DMS79 treated with DMSO at 0.1 percent for 48 hours (cell line): ENCODE measurements around the gene ATF7IP2.

ENCODE experiments used
- DNase-seq: peaks from one replicate; lab custom pipeline; 2025; lab: John Stamatoyannopoulos, UW

ATF7IP2 gene

DNA sequence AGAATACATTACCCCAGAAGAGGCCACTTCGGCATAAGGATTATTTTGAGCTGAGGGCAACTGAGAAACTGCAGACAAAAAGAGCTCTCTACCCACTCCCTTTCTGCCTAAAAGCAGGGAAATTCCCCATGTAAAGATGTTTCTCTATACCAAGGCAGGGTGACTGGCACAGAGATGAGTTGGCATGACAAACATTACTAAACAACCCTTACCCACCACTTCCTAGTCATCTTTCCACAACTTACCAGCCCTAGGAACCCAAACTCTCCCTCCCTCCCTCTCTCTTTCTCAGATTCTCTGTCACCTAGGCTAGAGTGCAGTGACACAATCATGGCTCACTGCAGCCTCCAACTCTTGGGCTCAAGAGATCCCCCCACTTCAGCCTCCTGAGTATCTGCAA, 126.0 kb downstream of the ATF7IP2 start:
- DNase-seq = no peak

GRCh38 chr16:10514369-10515055, 128.7 kb downstream of the ATF7IP2 start:
- DNase-seq = peak; percentile 48

- no peak for DNase-seq
These were observed 132.0 kb downstream of the ATF7IP2 start for GRCh38 chr16:10517868-10518267.

DNA sequence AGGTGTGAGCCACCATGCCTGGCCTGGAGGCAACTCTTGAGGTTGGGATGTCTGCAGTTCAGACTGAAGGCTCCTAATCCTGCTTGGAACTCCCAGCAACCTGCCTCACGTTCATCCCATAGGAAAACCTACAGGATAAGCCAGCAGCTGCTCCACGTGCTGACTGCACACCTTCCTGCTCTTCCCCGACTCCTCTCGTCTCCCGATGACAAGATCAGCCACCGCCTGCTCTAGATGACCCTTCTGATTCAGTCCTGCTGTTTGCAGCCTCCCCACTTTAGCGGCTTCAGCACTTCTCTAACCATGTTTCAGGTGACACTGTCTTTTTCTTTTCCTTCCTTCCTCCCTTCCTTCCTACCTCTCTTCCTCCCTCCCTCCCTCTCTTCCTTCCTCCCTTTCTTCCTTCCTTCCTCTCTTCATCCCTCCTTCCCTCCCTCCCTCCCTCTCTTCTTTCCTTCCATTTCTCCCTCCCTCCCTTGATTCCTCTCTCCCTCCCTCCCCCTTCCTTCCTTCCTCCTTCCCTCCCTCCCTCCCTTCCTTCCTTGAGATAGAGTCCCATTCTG, 132.7 kb downstream of the ATF7IP2 start:
- no peak for DNase-seq

DNA sequence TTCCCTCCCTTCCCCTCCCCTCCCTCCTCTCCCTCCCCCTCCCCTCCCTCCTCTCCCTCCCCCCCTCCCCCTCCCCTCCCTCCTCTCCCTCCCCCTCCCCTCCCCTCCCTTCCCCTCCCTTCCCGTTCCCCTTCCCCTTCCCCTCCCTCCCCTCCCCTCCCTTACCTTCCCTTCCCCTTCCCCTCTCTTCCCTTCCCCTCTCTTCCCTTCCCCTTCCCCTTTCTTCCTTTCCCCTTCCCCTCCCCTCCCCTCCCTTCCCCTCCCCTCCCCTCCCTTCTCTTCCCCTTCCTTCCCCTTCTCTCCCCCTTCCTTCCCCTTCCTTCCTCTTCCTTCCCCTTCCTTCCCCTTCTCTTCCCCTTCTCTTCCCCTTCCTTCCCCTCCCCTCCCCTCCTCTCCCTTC, 133.4 kb downstream of the ATF7IP2 start:
- DNase-seq = no peak

- no peak for DNase-seq
These were observed 134.3 kb downstream of the ATF7IP2 start for GRCh38 chr16:10519929-10520868.

GRCh38 chr16:10520869-10521578, 135.2 kb downstream of the ATF7IP2 start:
- no peak for DNase-seq

GRCh38 chr16:10521681-10522274, 135.9 kb downstream of the ATF7IP2 start:
- DNase-seq = peak; percentile 49

DNA sequence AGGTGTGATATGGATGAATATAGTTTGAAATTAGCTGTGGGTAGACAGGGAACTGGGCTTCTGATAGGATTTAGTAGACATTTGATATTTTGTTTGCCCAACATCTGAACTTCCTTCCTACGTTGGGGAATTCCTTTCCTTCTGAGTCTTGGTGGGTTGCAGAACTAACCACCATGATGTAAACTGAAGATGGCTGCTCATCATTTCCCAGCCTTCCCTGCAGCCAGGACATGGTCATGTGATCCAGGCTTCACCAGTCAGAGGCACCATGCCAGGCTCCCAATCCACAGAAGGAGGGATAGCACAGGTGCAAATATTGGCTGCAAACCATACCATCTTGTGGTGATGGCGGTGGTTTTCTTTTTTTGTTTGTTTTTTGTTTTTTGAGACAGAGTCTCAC, 137.1 kb downstream of the ATF7IP2 start:
- DNase-seq = no peak

GRCh38 chr16:10525214-10525825, 139.5 kb downstream of the ATF7IP2 start:
- DNase-seq = no peak

DNA sequence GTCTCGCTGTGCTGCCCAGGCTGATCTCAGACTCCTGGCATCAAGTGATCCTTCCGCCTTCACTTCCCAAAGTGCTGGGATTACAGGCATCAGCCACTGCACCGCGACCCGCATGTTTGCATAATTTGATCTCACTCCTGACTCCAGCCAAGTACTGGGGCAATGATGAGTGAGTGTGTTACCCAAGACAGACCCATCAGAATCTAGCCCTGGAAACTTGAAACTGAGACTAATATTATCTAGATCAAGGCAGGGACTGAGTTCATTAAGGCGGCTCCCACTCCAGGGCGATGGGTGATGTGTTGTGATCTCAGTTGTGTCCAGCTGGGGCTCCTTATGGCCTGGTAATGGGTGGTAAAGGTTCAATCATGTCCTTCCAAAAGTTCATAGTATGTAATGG, 141.1 kb downstream of the ATF7IP2 start:
- DNase-seq = no peak

DNA sequence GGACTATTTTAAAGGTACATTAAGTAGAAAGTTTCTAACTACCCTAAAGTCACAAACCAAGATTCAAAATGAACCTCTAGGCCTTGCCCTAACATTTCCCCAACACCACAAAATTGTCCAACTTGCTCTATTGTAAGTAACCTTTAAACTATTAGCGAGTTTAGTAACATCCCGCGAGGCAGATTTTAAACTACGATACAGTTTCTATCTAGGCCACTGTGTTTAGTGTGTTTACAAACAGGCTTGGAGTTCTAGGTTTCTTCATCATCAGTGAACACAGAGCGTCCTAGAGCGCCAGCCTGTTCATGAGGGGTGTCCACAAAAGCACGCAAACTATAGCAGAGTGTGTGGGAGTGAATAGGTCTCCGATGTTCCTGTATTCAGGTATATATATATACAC, 142.8 kb downstream of the ATF7IP2 start:
- DNase-seq = no peak

DNA sequence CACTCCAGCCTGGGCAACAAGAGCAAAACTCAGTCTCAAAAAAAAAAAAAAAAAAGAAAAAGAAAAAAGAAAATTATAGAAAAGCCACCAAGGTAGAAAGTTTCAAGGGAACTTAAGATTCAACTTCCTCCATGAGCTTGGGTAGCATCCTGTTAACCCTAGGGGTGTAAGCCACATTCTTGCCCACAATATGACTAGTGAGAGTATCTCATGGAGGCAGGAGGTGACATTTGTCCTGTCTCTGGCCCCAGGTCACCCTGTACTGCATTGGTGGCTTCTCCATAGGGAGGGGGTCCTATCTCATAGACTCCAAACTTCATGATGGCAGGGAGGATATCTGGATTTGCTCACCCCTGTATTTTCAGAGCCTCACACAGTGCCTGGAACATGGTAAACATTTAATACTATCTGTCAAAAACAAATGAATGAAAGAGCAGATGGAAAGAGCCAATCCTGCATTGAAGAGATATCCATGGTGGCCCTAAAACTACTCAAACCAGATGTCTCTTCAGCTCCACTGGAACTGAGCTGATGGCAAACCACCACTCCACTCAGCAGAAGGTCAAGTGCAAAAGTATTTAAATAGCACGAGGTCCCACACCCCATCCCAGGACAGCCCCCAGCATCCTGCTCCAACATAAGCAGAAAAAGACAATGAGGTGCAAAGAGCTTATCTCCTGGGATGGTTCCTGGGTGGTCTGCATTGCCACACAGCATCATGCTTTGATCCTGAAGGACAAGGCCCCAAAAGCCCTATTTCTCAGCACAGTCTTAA, 144.2 kb downstream of the ATF7IP2 start:
- DNase-seq = no peak

- DNase-seq = no peak
These were observed 144.8 kb downstream of the ATF7IP2 start for GRCh38 chr16:10530685-10531084.

- no peak for DNase-seq
These were observed 145.7 kb downstream of the ATF7IP2 start for GRCh38 chr16:10531582-10531981.
